LNCAP (cell line): ENCODE data around the gene IGF2BP1.

ENCODE experiments used
- TF ChIP-seq, protein P1 (sequence below): fragments of 450-650 bp; IDR thresholded peaks from 2 replicates; pipeline ENCODE4 v1.5.1; 2017; ENCODE audit warnings: mild to moderate bottlenecking

The IGF2BP1 gene

DNA sequence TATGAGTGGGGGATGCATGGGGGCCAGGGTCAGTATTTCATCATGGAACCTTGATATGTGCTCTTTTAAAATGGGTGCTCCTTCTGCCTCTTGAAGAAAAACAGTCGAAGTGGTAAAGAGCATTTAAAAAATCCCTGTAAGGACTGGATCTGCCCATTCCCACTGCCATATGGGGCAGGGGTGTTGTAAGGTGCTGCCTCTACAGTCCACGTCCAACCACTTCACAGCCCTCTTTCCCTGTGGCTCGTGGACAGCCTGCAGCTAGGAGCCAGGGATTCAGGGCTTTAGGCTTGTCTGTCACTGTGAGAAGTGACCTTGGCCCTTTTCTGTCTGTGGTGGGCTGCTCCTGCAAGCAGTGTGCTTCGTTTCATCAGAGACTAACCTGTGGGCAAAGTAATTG, 44.3 kb downstream of the IGF2BP1 start:
- TF ChIP-seq, protein P1, sequence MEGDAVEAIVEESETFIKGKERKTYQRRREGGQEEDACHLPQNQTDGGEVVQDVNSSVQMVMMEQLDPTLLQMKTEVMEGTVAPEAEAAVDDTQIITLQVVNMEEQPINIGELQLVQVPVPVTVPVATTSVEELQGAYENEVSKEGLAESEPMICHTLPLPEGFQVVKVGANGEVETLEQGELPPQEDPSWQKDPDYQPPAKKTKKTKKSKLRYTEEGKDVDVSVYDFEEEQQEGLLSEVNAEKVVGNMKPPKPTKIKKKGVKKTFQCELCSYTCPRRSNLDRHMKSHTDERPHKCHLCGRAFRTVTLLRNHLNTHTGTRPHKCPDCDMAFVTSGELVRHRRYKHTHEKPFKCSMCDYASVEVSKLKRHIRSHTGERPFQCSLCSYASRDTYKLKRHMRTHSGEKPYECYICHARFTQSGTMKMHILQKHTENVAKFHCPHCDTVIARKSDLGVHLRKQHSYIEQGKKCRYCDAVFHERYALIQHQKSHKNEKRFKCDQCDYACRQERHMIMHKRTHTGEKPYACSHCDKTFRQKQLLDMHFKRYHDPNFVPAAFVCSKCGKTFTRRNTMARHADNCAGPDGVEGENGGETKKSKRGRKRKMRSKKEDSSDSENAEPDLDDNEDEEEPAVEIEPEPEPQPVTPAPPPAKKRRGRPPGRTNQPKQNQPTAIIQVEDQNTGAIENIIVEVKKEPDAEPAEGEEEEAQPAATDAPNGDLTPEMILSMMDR = no peak

DNA sequence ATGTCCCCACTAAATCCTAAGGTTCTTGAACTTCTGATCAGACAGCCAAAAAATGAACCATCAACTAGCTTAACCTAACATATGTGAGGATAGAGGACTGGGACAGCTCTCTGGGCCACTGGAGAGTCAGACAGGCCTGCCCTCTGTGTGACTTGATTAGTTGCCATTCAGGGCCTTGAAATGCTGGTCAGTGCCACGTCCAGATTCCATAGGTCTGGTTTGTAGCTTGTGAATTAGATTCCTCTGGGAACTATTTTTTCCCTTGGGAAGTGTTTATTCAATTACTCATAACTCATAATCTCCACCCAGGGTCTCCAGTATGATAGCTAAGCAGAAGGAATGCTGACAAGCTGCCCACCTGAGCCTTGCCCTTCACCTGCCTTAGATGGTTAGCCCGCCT, 48.2 kb downstream of the IGF2BP1 start:
- TF ChIP-seq, protein P1 = no peak

DNA sequence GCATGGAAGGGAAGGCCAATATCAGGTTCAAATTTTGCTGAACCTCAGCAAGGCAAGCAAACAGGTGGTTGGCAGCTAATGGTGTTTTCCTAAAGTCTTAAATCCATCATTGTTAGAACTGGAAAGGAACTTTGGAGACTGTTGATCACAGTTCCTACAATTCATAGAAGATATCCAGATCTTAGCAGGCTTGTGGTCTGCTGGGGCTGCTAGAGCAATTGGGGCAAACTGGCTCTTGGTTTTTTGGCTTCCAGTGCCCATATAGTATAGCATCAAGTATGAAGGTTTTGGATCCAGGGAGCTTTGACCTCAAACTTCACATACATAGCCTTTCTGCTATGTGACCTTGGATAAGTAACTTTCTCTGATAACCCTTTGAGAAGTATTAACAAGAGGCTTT, 49.7 kb downstream of the IGF2BP1 start:
- TF ChIP-seq, protein P1 = no peak

DNA sequence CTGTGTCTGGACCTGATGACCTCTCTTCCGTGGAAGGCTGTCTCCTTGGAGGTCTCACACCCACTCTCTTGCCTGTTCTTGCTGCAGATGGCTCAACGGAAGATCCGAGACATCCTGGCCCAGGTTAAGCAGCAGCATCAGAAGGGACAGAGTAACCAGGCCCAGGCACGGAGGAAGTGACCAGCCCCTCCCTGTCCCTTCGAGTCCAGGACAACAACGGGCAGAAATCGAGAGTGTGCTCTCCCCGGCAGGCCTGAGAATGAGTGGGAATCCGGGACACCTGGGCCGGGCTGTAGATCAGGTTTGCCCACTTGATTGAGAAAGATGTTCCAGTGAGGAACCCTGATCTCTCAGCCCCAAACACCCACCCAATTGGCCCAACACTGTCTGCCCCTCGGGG, 52.1 kb downstream of the IGF2BP1 start:
- TF ChIP-seq, protein P1 = no peak

DNA sequence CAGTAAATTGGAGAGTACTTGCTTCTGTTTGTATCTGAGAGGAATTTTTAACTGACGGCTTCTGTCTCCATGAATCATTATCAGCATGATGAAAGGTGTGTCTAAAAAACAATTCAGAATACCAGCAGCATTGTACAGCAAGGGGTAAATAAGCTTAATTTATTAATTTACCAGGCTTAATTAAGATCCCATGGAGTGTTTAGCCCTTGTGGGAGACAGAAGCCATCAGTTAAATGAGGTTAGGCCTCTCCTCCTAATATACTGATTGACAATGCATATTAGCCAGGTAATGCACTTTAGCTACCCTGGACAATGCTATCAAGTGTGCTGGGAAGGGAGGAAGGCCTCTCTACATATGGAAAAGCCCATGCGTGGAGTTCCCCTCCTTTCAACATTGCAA, 53.4 kb downstream of the IGF2BP1 start:
- TF ChIP-seq, protein P1 = no peak

DNA sequence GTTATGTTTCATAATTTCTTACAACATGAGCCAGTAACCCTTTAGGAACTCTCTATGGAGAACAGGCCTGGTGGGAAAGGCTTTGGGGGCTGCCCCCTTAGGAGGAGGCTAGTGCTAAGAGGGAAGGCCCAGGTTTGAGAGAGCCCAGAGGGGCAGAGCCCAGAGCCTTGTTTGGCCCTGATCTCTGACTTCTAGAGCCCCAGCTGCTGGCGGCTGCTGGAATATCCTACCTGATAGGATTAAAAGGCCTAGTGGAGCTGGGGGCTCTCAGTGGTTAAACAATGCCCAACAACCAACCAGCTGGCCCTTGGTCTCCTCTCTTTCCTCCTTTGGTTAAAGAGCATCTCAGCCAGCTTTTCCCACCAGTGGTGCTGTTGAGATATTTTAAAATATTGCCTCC, 54.1 kb downstream of the IGF2BP1 start:
- TF ChIP-seq, protein P1 = no peak

DNA sequence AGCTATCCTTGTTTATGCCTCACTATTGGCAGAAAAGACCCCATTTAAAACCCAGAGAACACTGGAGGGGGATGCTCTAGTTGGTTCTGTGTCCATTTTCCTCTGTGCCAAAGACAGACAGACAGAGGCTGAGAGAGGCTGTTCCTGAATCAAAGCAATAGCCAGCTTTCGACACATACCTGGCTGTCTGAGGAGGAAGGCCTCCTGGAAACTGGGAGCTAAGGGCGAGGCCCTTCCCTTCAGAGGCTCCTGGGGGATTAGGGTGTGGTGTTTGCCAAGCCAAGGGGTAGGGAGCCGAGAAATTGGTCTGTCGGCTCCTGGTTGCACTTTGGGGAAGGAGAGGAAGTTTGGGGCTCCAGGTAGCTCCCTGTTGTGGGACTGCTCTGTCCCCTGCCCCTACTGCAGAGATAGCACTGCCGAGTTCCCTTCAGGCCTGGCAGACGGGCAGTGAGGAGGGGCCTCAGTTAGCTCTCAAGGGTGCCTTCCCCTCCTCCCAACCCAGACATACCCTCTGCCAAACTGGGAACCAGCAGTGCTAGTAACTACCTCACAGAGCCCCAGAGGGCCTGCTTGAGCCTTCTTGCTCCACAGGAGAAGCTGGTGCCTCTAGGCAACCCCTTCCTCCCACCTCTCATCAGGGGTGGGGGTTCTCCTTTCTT, 56.1 kb downstream of the IGF2BP1 start:
- TF ChIP-seq, protein P1 = no peak
